ENCODE measurements around the gene NT5DC1.

NT5DC1 gene

DNA sequence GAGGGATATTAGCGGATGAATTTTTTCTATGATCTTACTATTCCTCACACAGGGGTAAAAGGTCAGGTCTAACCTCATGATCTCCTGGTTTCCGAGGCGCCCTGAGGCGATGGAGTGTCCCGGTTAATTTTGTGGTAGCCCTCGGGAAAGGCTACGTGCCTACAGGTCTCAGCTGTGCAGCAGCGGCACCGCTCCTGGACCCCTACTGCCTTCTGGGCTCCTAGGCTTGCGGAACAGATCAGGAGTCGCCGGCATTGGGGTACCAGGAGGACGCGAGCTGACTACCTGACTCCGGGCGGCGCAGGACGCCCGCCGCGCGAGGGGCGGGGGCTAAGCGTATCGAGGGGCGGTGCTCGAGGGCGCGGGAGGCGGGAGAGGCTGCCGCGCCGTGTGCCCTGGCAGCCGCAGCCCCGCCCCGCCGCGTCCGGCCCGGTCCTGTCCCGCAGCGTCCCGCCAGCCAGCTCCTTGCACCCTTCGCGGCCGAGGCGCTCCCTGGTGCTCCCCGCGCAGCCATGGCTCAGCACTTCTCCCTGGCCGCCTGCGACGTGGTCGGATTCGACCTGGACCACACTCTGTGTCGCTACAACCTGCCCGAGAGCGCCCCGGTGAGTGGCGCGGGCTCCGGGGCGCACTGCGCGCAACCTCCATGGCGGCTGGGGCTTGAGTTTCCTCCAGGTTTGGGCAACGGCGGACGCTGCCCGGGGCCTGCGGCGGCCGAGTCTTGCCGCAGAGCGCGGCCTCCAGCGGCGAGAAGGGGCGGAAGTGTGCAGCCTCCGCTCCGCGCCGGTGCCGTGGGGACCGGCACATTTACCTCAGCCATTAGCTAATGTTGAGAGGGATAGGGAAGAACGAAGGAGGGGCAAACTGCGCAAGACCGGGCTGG is at the start of gene NT5DC1:
TSS of gene NT5DC1 (plus strand) at position 435 of the 883 bp plus-strand sequence. CDS start at position 513, 78 bp downstream.
- DNase-seq: peak; percentile 72

DNA sequence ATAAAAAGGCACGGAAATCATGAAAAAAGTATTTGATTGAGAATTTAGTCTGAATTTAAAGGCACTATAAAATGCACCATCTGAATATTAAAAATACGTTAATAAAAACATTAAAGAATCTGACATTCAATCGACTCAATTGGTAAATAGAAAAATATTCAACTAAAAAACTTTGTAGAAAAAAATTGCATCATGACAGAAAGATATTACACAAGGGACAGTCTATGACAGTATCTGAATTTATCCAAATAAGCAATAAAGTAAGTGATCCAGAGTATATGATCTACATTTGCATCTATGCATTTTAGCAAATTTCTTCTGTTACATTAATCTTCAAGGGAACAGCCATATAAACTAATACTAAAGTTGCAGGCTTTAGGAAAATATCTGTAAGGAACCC is 49.4 kb upstream of the NT5DC1 start:
- DNase-seq: no peak

DNA sequence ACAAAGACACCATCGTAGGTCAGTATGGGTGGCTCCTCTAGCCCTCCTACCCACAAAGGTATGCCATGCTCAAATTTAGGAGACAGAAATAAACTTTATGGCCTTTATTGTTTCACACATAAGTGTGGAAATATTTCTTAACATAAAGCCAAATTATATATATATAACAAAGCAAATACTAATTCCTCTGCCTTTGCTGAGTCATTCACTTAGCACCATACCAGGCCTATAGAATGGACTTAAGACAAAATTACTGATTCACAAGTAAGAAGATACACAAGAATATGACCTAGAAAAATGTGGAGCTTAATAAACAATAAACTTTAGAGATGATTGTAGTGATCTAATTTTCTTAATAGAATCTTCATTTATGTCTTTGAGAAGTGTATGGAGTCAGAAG is 45.1 kb upstream of the NT5DC1 start:
- no peak for DNase-seq

DNA sequence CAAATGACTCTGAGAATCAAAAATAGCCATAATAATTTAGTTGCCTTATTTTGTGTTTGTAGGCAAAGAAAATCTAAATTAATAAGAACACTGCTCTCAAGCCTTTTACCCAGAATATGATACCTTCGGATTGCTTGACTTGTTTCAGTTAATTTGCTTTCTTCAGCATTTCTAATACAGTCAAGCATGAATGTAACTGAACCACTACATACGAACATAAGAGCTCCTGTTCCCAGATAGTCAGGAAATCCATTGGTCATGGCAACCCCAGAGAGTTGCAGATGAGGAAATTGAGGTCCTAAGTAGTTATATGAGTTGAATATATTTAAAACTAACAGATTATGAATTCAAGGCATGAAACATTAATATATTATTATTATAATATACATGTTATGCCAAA is 42.9 kb upstream of the NT5DC1 start:
- no peak for DNase-seq

DNA sequence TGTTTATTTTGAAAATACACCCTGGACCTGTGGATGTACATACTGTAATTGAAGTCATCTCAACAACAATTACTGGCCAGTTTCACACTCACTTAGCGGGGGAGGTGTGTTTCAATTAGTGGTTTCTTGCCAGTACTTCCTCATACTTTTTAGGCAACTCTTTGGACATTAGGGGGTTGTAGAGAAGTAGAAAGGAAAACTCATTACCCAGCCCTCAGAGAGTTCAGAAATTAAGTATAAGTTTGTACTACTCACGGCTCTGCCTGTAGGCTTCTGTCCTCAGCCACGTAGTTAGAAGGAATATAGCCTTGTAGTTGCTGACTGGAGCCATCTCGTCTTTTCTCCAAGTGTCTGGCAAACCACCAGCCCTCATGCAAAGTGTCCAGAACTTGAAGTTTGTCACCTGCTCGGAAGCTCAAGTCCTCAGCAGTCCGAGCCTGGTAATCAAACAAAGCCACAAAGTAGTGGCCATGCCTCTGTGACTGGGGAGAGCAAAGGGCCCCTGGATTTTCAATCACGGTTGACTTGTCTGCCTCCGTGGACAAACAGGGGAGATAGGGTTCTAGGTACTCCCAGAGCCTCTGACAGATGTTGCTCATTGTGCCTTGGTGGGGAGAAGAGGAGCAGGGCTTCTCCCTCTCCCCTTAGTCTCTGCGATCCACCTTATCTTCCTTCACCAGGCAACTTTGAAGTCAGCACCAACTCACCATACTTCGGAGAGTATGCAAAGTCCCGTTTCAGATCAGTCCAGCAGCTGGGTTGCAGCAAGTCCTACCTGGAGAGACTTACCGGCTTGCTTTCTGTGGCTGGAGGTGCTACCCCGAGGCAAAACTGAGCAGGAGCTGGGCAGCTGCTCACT is 40.7 kb upstream of the NT5DC1 start:
- DNase-seq: no peak

DNA sequence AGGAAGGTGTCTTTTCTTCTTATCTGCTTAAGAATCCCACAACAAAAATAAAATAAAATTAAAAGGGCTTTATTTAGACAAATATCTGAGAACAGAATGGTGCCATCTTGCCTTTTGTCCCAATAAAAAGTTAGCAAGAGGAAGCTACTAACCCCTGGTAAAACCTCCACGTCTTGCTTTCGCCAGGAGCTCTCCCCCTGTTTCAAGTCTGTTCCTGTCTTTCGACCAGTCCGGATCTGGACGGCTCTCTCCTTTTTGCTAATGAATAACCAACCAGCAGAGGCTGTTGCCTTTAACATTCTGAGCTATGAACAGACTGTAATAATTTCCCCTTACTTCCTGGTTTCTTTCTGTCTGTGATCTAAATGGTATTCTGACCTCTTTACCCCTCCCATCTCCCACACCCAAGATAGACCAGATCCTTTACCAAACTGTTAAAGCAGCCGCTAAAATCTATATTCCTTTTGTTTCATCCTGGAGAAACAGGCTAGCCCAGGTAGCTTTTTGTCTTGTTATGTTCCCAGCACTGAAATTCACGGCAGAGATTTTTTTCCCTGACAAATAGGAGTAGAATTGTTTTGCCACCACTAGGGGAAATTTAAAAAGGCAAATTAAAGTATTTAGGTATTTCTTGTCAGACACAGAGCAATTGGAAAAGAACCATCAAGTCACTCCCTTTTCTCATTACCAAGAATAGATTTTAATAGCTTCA is 39.9 kb upstream of the NT5DC1 start, which contains the start of gene FRK:
TSS of gene FRK (minus strand) at position 320 of the 712 bp plus-strand sequence. CDS start 580 bp downstream, outside the sequence.
- DNase-seq: no peak

DNA sequence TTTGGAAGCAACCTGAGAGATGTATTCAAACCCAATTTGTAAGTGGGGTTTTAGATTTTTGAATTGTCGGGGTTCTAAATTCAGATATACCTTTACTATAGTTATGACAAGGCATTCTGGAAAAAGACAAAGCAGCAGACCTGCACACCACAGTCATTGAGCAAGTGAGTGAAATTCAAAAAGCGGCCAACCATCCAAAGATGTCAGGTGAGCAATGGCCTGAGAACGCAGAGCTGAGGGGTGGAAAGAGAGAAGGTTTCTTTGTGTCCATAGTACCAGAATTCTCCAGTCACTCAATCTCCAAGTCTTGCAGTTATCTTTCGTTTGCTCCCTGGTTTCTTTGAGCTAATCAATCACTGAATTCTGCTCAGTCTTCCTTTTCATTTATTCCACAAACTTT is 38.2 kb upstream of the NT5DC1 start:
- DNase-seq: no peak

DNA sequence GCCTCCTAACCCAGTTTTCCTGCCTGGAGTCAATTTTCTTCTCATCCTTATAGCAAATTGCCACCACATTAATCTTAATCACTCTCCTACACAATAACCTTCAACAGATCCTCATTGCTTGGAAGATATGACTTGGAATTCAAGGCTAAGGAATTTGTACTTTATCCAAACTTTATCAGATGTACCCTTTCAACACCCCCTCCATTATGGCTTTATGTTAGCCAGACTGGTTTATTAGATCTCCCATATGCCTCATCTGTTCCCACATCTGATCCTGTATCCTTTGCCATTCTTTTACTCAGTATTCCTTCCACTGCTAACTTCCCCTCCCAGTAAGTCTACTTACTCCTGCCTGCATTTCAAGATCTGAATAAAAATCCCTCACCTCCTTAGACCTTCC is 36.0 kb upstream of the NT5DC1 start:
- no peak for DNase-seq

DNA sequence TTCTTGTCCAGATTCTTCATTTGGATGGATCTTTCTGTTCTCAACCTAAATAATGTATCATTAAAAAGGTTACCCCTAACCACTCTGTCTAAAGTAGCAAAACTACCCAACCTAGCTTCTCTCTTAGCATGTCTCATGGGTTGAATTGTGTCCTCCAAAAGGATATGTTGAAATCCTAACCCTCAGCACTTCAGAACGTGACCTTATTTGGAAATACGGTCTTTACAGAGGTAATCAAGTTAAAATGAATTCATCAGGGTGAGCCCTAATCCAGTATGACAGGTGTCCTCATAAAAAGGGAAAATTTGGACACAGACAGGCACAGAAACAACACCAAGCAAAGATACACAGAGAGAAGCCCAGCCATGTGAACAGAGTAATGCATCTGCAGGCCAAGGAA is 33.9 kb upstream of the NT5DC1 start:
- DNase-seq: no peak

DNA sequence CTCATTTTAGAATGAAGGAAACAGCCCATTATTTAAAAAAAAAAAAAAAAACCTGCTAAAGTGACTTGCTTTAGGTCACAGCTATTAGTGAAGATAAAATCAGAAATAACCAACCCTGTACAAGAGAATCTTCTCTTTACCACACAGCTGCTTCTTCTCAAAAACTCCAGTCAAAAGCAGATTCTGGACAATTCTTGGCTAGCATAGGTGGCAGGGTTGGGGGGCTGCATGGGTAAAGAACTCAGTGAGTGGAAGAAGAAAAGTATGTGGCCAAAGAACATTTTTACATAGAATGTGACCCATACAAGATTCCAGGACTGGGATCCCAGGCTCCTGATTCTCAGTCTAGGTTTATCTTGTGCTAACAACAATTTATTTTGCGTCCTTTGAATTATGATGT is 30.6 kb upstream of the NT5DC1 start:
- no peak for DNase-seq

DNA sequence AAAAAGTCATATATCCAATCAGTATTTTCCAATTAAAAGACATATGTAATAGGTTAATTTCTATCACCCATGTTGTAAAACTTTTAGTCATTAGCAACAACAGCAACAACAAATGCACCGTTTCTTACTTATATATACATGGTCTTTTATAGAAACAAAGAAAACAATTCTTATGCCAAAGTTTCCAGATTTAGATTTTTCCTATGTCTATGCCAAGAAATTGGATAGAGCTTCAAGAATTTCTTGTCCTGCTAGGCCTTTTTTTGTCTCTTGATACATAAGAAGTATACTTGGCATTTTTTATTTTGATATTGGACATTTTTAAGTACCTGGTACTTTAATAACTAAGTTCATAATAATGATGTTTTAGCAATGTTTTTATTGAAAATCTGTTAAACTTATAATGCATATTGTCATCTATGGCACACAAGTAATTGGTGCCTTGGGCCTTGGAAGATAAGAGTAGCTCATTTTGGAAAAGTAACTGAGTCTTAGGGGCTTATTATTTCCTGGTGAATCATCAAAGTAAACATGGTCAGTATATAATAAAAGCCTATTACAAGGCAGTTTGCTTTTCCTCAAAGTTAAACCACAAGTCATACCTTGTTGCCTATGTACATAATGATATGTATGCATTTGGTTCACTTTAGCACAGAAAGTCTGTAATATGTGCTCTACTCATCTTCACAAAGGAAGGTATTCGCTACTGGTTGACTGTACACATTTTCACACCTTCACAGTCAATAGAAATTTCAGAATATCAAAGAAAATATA is 29.9 kb upstream of the NT5DC1 start:
- DNase-seq: no peak

DNA sequence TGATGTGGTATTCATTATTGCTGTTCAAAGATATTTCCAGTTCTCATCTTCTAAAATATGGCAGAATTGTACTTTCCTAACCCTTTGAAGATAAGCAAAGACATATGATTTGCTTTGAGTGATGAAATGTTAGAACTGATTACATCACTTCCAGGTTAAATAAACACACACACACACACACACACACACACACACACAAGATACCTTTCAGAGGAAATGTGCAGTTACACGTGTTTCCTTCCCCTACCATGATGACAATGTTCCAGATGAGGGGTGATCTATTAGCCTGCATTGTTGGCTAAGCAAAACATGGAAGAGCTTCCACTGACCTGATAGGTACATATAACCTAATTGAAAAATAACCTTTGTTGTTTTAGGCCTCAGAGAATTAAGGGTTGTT is 28.3 kb upstream of the NT5DC1 start:
- no peak for DNase-seq

DNA sequence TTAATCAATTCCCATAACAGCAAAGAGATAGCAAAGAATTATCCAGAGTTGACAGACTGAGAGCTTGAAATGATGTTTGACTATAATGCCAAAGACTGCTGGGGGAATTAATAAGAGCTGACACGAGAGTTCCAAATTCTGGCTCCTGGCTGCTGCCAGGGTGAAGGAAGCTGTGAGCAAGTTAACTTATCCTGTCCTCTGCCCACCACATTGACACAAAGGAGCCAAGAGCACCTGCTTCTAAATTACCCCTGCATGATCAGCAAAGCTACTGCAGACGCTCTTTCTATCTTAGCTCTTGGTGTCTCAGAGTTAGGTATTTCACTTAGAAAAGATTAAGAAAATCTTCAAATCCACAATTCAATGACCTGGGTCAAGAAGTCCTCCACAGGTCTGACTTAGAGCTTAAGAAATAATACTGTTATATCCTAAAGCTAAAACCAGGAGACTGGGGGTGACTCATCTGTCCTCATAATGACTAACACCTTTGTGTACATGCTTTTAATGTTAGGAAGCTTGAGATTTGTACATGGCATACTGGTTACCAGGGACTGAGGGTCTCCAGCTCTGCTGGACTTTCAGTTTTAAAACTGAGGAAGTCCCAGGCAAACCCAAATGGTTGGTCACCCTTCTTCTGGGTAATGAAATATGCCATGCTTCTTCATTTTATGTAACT is 26.8 kb upstream of the NT5DC1 start:
- DNase-seq: no peak

DNA sequence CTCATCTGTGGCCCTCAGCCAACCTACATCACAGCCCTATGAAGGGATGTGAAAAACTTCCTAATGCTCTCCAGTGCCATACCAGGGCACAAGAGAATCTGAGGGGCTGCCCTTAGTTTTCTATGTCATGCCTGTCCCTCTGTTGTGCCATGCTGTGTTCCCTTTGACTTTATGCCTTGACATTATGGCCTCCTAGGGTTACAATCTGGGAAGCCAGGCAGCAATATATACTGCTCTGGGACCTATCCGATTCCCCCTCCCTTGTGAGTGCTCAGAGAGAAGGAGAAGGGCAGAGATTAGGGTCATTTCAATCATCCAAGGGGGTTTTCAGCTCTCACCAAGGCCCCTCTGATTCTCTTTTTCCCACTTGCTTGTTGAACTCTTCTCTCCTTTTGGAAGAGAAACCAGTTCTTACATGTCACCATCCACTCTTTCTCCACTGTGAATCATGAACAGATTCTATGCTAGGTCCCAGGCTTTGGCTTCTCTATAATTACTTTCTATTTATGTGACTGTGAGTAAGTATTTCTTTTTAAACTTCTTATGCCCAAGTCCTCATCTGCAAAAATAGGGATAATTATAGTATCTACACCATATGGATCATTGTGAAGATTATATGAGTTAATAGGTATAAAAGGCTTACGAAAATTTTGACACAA is 25.8 kb upstream of the NT5DC1 start:
- no peak for DNase-seq

DNA sequence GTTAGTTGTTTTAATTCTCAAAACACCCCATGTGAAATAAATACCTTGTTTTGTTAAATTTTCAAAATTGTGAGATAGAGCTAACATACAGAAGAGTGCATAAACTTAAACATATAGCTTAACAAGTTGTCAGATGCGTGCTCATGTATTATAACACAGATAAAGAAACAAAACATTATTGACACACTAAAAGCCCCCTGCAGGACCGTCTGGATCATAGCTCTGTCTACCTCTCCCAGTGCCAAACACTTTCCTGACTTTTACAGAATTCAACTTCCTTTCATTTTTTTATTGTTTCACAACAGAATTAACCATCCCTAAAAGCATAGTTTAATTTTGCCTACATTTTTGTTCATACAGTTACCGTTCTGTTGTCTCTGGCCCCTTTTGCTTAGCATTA is 22.1 kb upstream of the NT5DC1 start:
- no peak for DNase-seq

DNA sequence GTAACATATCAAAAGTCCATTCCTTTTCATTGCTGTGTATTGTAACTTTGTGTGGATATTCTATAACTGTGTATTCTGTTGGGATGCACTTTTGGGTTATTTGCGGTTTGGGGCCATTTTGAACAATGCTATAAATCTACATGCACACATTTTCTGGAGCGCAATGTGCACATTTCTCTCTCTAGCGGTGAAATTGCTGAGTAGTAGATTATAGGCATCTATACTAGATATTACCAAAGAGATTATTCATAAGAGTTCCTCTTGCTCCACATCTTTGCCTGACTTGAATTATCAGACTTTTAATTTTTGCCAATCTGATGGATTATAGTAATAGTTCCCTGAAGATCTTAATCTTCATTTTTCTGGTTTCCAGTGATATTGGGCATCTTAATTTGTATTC is 21.7 kb upstream of the NT5DC1 start:
- DNase-seq: no peak

DNA sequence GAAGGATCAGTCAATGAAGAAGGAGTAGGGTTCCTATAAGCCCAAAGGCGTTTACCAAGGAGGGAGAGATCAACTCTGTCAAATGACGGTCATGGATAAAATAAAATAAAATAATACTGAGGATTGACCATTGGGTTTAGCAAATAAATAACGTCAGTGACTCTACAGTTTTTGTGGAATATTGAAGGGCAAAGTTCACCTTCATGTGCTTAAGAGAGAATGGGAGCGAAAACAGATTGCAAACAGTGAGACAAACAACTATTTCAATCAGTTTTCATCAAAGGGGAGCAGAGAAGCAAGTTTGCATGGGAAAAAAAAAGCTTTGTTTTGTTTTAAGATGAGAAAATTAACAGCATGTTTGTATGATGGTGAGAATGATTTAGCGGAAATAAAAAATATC is 17.6 kb upstream of the NT5DC1 start:
- DNase-seq: no peak

DNA sequence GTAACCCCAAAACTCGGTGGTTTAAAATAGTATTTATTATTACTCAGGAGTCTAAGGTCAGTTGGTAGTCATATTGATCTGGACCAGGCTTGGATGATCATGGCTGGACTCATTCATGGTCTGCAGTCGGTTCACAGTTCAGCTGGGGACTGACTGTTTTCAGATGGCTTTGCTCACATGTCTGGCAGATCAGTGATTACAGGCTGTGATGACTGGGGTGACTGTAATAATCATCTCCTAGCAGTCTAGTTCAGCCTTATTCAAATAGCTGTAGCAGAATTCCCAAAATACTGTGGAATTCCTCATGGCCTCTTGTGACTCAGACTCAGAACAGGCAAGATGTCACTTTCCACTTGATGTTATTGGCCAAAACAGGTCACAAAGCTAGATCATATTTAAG is 16.4 kb upstream of the NT5DC1 start:
- DNase-seq: no peak

DNA sequence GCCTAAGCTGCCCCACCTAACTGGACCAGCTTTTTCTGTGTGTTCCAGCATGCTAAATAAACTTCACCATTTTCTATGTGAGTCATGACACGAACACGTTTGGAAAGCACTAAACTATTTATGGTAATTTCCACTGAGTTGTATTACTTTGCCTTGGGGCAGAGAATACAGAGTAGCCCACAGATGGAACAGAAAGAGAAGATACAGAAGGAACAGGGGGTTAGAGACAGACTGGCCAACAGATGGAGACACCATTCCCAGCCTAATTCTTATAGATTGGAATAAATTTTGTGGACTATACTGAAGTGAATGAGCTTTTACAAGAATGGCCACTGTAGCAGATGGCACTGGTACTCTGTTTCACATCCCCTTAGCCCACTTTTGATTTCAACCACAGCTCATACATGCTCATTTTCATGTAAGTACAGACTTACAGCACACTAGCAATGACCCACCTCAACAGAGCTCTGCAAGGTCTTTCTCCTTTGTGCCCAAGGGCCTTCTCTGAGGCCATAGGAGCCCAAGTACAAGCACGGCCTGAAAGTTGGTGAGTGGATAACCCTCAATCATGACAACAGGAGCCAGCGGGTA is 13.1 kb upstream of the NT5DC1 start:
- no peak for DNase-seq

DNA sequence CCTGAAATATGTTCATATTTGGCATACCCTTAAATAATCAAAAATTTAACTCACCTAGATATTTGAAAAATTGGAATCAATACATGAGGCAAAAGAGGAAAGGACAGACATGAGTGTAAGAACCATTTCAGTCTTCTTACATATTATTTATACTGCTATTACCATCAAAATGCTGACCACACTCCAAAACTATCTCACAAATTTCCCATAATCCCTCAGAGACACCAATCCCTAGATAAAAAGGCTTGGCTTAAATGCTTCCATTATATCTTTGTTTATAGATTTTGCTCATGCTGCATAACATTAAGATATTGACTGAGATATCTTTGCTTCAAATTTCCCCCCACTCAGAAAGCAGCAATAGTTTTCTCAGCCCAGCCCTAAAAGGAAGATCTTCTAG is 11.7 kb upstream of the NT5DC1 start:
- no peak for DNase-seq

DNA sequence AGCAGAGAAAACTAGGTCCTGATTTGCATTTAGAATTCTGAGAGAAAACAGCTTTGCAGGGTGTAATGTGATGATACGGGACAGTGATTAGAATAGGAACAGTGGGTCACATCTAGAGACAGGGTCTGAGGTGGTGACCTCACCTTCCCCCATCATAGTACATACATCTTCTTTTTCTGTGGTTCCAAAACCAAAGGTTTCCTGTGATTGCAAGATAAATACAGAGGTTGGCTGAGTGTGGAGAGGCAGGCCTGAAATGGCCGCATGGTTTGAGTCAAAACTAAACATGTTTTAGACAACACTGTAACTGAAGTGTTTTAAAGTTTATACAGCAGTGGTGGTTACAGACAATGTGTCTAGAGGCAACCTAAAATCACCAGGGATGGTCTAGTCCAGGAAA is 10.4 kb upstream of the NT5DC1 start:
- no peak for DNase-seq
